H1 (cell line): ENCODE data around the gene GBP4.

ENCODE experiments used
- POLR2A ChIP-seq, 2 experiments: IDR thresholded peaks; 1 replicate in 1 of 2; 2 replicates in 1 of 2; pipeline ENCODE4 v1.6.1; 2011; ENCODE audit warnings: low read depth in 2 of 2, low read length in 2 of 2, mild to moderate bottlenecking in 2 of 2; ENCODE audit errors: control extremely low read depth in 1 of 2
- POLR2AphosphoS5 ChIP-seq: IDR thresholded peaks from 2 replicates; pipeline ENCODE4 v1.6.1; 2011; ENCODE audit warnings: low read depth, low read length
- TF ChIP-seq, protein P1 (sequence below), 3 experiments: IDR thresholded peaks; 1 replicate in 2 of 3; 2 replicates in 1 of 3; pipeline versions ENCODE4 v1.5.1 to v1.6.1; 2011; ENCODE audit warnings: low read length in 3 of 3, mild to moderate bottlenecking in 3 of 3, inconsistent platforms in 2 of 3, low read depth in 1 of 3, moderate library complexity in 1 of 3; ENCODE audit not compliant: insufficient read depth in 1 of 3; ENCODE audit errors: control extremely low read depth in 1 of 3
- TF ChIP-seq, protein P2 (sequence below): IDR thresholded peaks from 2 replicates; pipeline ENCODE4 v1.6.1; 2012; ENCODE audit warnings: low read length, inconsistent platforms

DNA sequence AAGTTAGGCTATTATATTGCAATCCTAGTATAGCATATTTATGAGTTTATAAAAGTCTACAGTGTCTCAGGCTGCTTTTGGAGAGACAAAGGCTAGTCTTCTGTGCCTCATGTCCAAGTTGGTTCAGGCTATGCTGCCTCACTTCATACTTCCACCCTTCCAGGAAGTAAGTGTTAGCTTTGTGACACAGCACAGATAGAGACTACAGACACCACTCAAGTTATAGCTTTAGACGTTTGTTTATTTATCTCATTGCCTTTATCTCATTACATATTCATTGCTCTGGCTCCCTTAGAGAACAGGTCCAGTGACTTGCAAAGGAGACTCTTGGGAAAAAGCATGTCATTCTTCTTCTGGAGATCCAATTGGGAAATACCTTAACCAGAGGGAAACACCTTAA lies 22.6 kb upstream of the GBP4 start:
- TF ChIP-seq POLR2A (IDR thresholded peaks at IDR 0.05; ENCODE audit: control extremely low read depth in 1 of 2, low read depth in 2 of 2, low read length in 2 of 2) = no peak
- TF ChIP-seq, protein P1, sequence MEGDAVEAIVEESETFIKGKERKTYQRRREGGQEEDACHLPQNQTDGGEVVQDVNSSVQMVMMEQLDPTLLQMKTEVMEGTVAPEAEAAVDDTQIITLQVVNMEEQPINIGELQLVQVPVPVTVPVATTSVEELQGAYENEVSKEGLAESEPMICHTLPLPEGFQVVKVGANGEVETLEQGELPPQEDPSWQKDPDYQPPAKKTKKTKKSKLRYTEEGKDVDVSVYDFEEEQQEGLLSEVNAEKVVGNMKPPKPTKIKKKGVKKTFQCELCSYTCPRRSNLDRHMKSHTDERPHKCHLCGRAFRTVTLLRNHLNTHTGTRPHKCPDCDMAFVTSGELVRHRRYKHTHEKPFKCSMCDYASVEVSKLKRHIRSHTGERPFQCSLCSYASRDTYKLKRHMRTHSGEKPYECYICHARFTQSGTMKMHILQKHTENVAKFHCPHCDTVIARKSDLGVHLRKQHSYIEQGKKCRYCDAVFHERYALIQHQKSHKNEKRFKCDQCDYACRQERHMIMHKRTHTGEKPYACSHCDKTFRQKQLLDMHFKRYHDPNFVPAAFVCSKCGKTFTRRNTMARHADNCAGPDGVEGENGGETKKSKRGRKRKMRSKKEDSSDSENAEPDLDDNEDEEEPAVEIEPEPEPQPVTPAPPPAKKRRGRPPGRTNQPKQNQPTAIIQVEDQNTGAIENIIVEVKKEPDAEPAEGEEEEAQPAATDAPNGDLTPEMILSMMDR (IDR thresholded peaks at IDR 0.05; ENCODE audit: control extremely low read depth in 1 of 3, insufficient read depth in 1 of 3, low read depth in 1 of 3, low read length in 3 of 3) = no peak
- no peak for TF ChIP-seq POLR2AphosphoS5
- TF ChIP-seq, protein P2, sequence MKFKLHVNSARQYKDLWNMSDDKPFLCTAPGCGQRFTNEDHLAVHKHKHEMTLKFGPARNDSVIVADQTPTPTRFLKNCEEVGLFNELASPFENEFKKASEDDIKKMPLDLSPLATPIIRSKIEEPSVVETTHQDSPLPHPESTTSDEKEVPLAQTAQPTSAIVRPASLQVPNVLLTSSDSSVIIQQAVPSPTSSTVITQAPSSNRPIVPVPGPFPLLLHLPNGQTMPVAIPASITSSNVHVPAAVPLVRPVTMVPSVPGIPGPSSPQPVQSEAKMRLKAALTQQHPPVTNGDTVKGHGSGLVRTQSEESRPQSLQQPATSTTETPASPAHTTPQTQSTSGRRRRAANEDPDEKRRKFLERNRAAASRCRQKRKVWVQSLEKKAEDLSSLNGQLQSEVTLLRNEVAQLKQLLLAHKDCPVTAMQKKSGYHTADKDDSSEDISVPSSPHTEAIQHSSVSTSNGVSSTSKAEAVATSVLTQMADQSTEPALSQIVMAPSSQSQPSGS = no peak
